Stomach (tissue), 4 donors: ENCODE data around the gene SFMBT2.

ENCODE experiments used
- CTCF ChIP-seq, 7 experiments: fragments of 450-650 bp in 4 of 7; fragments of 200-600 bp in 3 of 7; sonication (generic) in 3 of 7; IDR thresholded peaks; one replicate each; pipeline ENCODE4 v1.5.1; 2016 to 2019; ENCODE audit warnings: antibody characterized with exemption in 7 of 7, control low read depth in 2 of 7, mild to moderate bottlenecking in 1 of 7
- EP300 ChIP-seq: sonication (generic); formaldehyde crosslinking; IDR thresholded peaks from one replicate; pipeline ENCODE4 v1.6.1; 2017; ENCODE audit warnings: antibody characterized with exemption
- POLR2AphosphoS5 ChIP-seq, 3 donors: sonication (generic); formaldehyde crosslinking; IDR thresholded peaks; one replicate each; pipeline ENCODE4 v1.6.1; 2016; ENCODE audit warnings: antibody characterized with exemption in 3 of 3

GRCh38 chr10:7403620-7404019 lies 7.2 kb downstream of the SFMBT2 start:
- TF ChIP-seq CTCF (IDR thresholded peaks at IDR 0.05): no peak
- TF ChIP-seq EP300: no peak
- TF ChIP-seq POLR2AphosphoS5 (IDR thresholded peaks at IDR 0.05): no peak
